Activated CD8-positive, alpha-beta T cell treated with anti-CD3 and anti-CD28 coated beads, Interleukin-2, amount 10 ng/mL, durations not matched to agents 7 days and 5 days (primary cell): ENCODE data around the gene ST6GALNAC3. TPM values are rescaled to one million over a fixed set of nuclear protein-coding genes. Genes with fewer than 3 reads are reported as not detected.
"Not testable (repeated sequence)": the region's sequence is repeated elsewhere in the genome, so short reads cannot be mapped to it uniquely, and the experiment has no call there.

Source experiments
- ATAC-seq: fragments of 150-1000 bp; cut with Tn5 transposase; one replicate; pipeline ENCODE4 v1.10.0; 2021; ENCODE audit warnings: moderate library complexity
- CTCF ChIA-PET: fragments of 350-600 bp; sonication (Branson Sonifier 250); formaldehyde crosslinking; loops from one replicate; lab custom pipeline; 2021; ENCODE audit warnings: antibody characterized with exemption; lab: Charles Lee
- POLR2A ChIA-PET: fragments of 350-600 bp; sonication (Branson Sonifier 250); formaldehyde crosslinking; loops from one replicate; lab custom pipeline; 2021; ENCODE audit warnings: antibody characterized with exemption; lab: Charles Lee
- DNase-seq: peaks from one replicate; pipeline ENCODE4 v3.0.0-alpha.2; 2020
- H3K27ac Mint-ChIP-seq: one replicate; pipeline ENCODE4 v1.8.0; 2021; ENCODE audit warnings: mild to moderate bottlenecking, mixed read lengths
- H3K27me3 Mint-ChIP-seq: one replicate; pipeline ENCODE4 v1.8.0; 2021; ENCODE audit warnings: low read depth, mixed read lengths
- H3K36me3 Mint-ChIP-seq: one replicate; pipeline ENCODE4 v1.8.0; 2021; ENCODE audit warnings: low read depth, mixed read lengths
- H3K4me1 Mint-ChIP-seq: one replicate; pipeline ENCODE4 v1.8.0; 2021; ENCODE audit warnings: low read depth, mixed read lengths
- H3K4me3 Mint-ChIP-seq: one replicate; pipeline ENCODE4 v1.8.0; 2021; ENCODE audit warnings: mild to moderate bottlenecking, mixed read lengths
- H3K9me3 Mint-ChIP-seq: one replicate; pipeline ENCODE4 v1.8.0; 2022; ENCODE audit warnings: mixed read lengths; ENCODE audit not compliant: insufficient read depth
- total RNA-seq, 2 experiments: library from RNA; stranded (reverse); gene quantifications; one replicate each; pipeline ENCODE4 v1.2.3, GENCODE V29; 2021

ST6GALNAC3 gene
- total RNA-seq, 2 experiments from 2014 or later, result 0.50 TPM; not detected in 1

- Mint-ChIP-seq H3K27ac (no peak overlapping the region), H3K27me3 (peaks cover 8% of the 10 kb centered on the region), H3K36me3 (no peaks in the 10 kb centered on the region), H3K4me3 (no peak overlapping the region), H3K9me3 (no peaks in the 10 kb centered on the region), H3K4me1 (peaks cover 15% of the 10 kb centered on the region)
- no peak for DNase-seq
- ChIA-PET POLR2A (no interaction called here), CTCF (no interaction called here)
- no peak for ATAC-seq
These were observed 25.0 kb upstream of the ST6GALNAC3 start for GRCh38 chr1:76049498-76049897.

DNA sequence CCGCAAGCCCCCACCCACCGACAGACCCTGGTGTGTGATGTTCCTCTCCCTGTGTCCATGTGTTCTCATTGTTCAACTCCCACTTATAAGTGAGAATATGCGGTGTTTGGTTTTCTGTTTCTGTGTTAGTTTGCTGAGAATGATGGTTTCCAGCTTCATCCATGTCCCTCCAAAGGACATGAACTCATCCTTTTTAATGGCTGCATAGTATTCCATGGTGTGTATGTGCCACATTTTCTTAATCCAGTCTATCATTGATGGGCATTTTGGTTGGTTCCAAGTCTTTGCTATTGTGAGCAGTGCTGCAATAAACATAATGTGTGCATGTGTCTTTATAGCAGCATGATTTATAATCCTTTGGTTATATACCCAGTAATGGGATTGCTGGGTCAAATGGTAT, 24.5 kb upstream of the ST6GALNAC3 start:
- H3K4me1 Mint-ChIP-seq, result peaks cover 17% of the 10 kb centered on the region
- CTCF ChIA-PET, H3K4me3 Mint-ChIP-seq, H3K27ac Mint-ChIP-seq, H3K36me3 Mint-ChIP-seq, DNase-seq, H3K27me3 Mint-ChIP-seq, POLR2A ChIA-PET, ATAC-seq, H3K9me3 Mint-ChIP-seq: not testable (repeated sequence)

DNA sequence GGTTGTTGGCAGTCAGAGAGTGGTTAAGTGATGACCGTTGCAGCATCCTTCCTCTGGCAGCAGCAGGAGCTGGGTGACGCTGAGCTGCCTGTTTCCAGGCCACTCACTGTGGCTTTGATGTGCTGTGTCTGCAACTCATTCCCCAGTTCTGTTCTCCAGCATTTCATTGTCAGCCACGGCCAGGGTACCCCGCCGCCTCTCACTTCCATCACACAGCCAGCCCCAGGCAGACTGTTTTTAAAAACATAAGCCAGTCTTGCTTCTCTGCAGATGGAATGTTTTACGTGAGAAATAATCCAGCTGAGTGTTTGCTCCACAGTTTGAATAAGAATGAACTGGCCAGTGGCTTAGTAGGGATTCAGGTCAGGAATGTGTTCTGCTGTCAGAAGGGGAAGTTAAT, 21.5 kb upstream of the ST6GALNAC3 start:
- H3K27me3 Mint-ChIP-seq, result peaks cover 4% of the 10 kb centered on the region
- no peak overlapping the region for H3K27ac Mint-ChIP-seq
- peak; percentile 49 for ATAC-seq
- H3K36me3 Mint-ChIP-seq, result no peaks in the 10 kb centered on the region
- peak; percentile 24 for DNase-seq
- ChIA-PET POLR2A (no interaction called here), CTCF (no interaction called here)
- no peaks in the 10 kb centered on the region for H3K9me3 Mint-ChIP-seq
- no peak overlapping the region for H3K4me3 Mint-ChIP-seq
- H3K4me1 Mint-ChIP-seq, result peaks cover 18% of the 10 kb centered on the region

GRCh38 chr1:76054359-76054758, 20.2 kb upstream of the ST6GALNAC3 start:
- Mint-ChIP-seq H3K4me1 (peaks cover 18% of the 10 kb centered on the region), H3K4me3 (no peak overlapping the region), H3K36me3 (no peaks in the 10 kb centered on the region), H3K27ac (no peak overlapping the region), H3K9me3 (no peaks in the 10 kb centered on the region), H3K27me3 (peaks cover 4% of the 10 kb centered on the region)
- no peak for DNase-seq
- no peak for ATAC-seq
- CTCF ChIA-PET, result no interaction called here
- POLR2A ChIA-PET, result no interaction called here

DNA sequence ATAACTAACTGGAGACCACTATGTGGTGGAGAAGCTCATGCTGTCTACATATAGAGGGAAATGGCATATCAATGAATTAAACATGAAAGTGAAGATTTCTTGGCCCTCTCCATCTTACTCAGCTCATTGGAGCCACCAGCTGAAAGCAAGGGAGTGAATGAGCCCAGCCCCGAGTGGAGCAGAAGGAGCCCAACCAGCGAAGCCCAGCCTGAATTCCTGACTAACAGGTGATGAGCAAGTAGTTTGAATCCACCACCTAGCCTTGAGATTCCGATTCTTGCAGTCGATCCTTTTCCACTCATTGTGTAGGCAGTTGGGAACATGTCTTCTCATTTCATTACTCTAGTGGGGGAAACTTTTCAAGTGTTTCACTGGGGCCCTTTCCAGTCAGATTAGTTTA, 18.6 kb upstream of the ST6GALNAC3 start:
- H3K27me3 Mint-ChIP-seq, result peaks cover 2% of the 10 kb centered on the region
- no peak for ATAC-seq
- H3K9me3 Mint-ChIP-seq, result no peaks in the 10 kb centered on the region
- H3K4me3 Mint-ChIP-seq, result no peak overlapping the region
- H3K4me1 Mint-ChIP-seq, result peaks cover 18% of the 10 kb centered on the region
- H3K27ac Mint-ChIP-seq, result no peak overlapping the region
- no peaks in the 10 kb centered on the region for H3K36me3 Mint-ChIP-seq
- DNase-seq, result no peak
- ChIA-PET CTCF (no interaction called here), POLR2A (no interaction called here)

GRCh38 chr1:76059451-76059850, 15.1 kb upstream of the ST6GALNAC3 start:
- CTCF ChIA-PET, result no interaction called here
- H3K27ac Mint-ChIP-seq, result no peak overlapping the region

DNA sequence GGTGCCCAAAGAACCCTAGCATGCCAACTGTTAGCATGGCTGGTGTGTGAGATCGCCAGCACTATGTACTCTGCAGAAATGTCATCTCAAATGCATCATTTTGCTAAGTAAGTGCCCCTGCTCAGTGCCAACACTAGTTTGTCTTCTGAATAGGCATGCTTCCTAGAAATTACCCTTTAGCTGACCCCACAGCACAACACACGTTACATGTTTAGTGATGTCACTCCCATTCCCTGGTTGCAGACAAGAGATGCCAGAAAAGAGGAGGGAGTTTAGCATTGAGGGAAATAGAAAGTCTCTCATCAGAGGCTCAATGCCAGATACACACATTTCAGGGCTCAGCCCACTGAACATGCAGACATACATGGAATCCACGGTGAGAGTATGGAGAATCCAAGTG, 9.3 kb upstream of the ST6GALNAC3 start:
- Mint-ChIP-seq H3K4me1 (no peaks in the 10 kb centered on the region), H3K27ac (no peak overlapping the region), H3K4me3 (no peak overlapping the region), H3K9me3 (no peaks in the 10 kb centered on the region), H3K27me3 (peaks cover 10% of the 10 kb centered on the region), H3K36me3 (no peaks in the 10 kb centered on the region)
- CTCF ChIA-PET, result no interaction called here
- POLR2A ChIA-PET, result no interaction called here
- ATAC-seq, result no peak
- no peak for DNase-seq

More at GRCh38 chr1:76059451-76059850, 15.1 kb upstream of the ST6GALNAC3 start:
- H3K4me3 Mint-ChIP-seq, result no peak overlapping the region
- no peaks in the 10 kb centered on the region for H3K36me3 Mint-ChIP-seq
- no peak for ATAC-seq
- H3K4me1 Mint-ChIP-seq, result peaks cover 3% of the 10 kb centered on the region
- DNase-seq, result no peak
- H3K27me3 Mint-ChIP-seq, result peaks cover 2% of the 10 kb centered on the region
- H3K9me3 Mint-ChIP-seq, result no peaks in the 10 kb centered on the region
- POLR2A ChIA-PET, result no interaction called here

DNA sequence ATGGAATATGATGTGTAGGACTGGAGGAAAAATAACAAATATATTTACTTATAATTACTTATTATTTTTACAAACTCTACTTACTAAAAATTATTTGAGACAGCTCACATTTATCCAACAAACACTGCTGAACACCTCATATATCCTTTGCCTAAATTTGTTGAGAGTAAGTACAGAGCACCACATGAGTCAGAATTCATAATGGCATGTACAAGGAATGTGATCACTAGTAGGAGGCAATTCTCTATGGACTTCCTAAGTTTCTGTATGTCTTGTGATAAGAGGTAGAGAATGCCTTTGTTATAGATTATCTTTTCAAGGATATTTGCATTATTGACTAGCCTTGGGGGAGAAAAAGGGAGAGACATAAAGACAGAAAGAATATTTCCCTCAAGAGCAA, 8.2 kb upstream of the ST6GALNAC3 start:
- Mint-ChIP-seq H3K27ac (no peak overlapping the region), H3K4me1 (no peaks in the 10 kb centered on the region), H3K9me3 (no peaks in the 10 kb centered on the region), H3K36me3 (no peaks in the 10 kb centered on the region), H3K4me3 (no peak overlapping the region), H3K27me3 (peaks cover 11% of the 10 kb centered on the region)
- ATAC-seq (no peak), DNase-seq (no peak)
- ChIA-PET CTCF (interaction anchor here (1.0 to 1.3 kb wide), 2 partner anchors 31 to 76 kb away, joined by 3 to 4 read pairs; no protein-coding TSS in a partner anchor), POLR2A (no interaction called here)

GRCh38 chr1:76068542-76068941, 6.0 kb upstream of the ST6GALNAC3 start:
- H3K27me3 Mint-ChIP-seq, result peaks cover 15% of the 10 kb centered on the region
- no peaks in the 10 kb centered on the region for H3K36me3 Mint-ChIP-seq
- no peak overlapping the region for H3K4me3 Mint-ChIP-seq
- no peak overlapping the region for H3K27ac Mint-ChIP-seq
- POLR2A ChIA-PET, result no interaction called here
- CTCF ChIA-PET, result no interaction called here
- H3K9me3 Mint-ChIP-seq, result no peaks in the 10 kb centered on the region
- no peak for DNase-seq
- H3K4me1 Mint-ChIP-seq, result no peaks in the 10 kb centered on the region
- ATAC-seq, result no peak

GRCh38 chr1:76068953-76069561, 5.5 kb upstream of the ST6GALNAC3 start:
- Mint-ChIP-seq H3K4me1 (peaks cover under 1% of the 10 kb centered on the region), H3K9me3 (no peaks in the 10 kb centered on the region), H3K36me3 (no peaks in the 10 kb centered on the region), H3K27ac (no peak overlapping the region), H3K27me3 (peaks cover 13% of the 10 kb centered on the region), H3K4me3 (no peak overlapping the region)
- DNase-seq (no peak), ATAC-seq (no peak)
- POLR2A ChIA-PET, result no interaction called here
- CTCF ChIA-PET, result no interaction called here

- H3K9me3 Mint-ChIP-seq, result no peaks in the 10 kb centered on the region
- no peak for ATAC-seq
- no peak overlapping the region for H3K4me3 Mint-ChIP-seq
- DNase-seq, result no peak
- H3K27me3 Mint-ChIP-seq, result peaks cover 12% of the 10 kb centered on the region
- H3K27ac Mint-ChIP-seq, result no peak overlapping the region
- POLR2A ChIA-PET, result no interaction called here
- peaks cover 12% of the 10 kb centered on the region for H3K4me1 Mint-ChIP-seq
- no peaks in the 10 kb centered on the region for H3K36me3 Mint-ChIP-seq
- CTCF ChIA-PET, result no interaction called here
These were observed 4.0 kb upstream of the ST6GALNAC3 start for GRCh38 chr1:76070538-76070937.

GRCh38 chr1:76073481-76073880, 1.1 kb upstream of the ST6GALNAC3 start:
- H3K9me3 Mint-ChIP-seq, result no peaks in the 10 kb centered on the region
- H3K4me3 Mint-ChIP-seq, result no peak overlapping the region
- no peaks in the 10 kb centered on the region for H3K36me3 Mint-ChIP-seq
- H3K4me1 Mint-ChIP-seq, result peaks cover 14% of the 10 kb centered on the region
- no peak overlapping the region for H3K27ac Mint-ChIP-seq
- ATAC-seq, result no peak
- ChIA-PET CTCF (interaction anchor here (0.6 kb wide), 1 partner anchor 1074 kb away, joined by 3 read pairs; no protein-coding TSS in a partner anchor), POLR2A (no interaction called here)
- peaks cover 18% of the 10 kb centered on the region for H3K27me3 Mint-ChIP-seq
- no peak for DNase-seq

- ChIA-PET POLR2A (no interaction called here), CTCF (no interaction called here)
- H3K27ac Mint-ChIP-seq, result no peak overlapping the region
- H3K4me3 Mint-ChIP-seq, result peak overlapping the region; percentile 74
- H3K4me1 Mint-ChIP-seq, result peaks cover 14% of the 10 kb centered on the region
- H3K27me3 Mint-ChIP-seq, result peaks cover 14% of the 10 kb centered on the region
- H3K36me3 Mint-ChIP-seq, result no peaks in the 10 kb centered on the region
- DNase-seq, result no peak
- peak; percentile 9 for ATAC-seq
- H3K9me3 Mint-ChIP-seq, result no peaks in the 10 kb centered on the region
These were observed 593 bp downstream of the ST6GALNAC3 start for GRCh38 chr1:76075188-76075489.
